GM20431 (cell line): ENCODE measurements around the gene BACH1.

ENCODE experiments used
- in situ Hi-C: fragments of 300-500 bp; cut with MseI, MboI; formaldehyde crosslinking; loops from one replicate; pipeline ENCODE4 v1.15.0; 2020; ENCODE audit warnings: low sequenced_read_pairs; ENCODE audit not compliant: unreplicated experiment

Gene BACH1

GRCh38 chr21:29311802-29312201, 13.1 kb downstream of the BACH1 start:
- in situ Hi-C loops = no loop called here

- in situ Hi-C loops = no loop called here
Observed at GRCh38 chr21:29312981-29313380, 14.3 kb downstream of the BACH1 start.

GRCh38 chr21:29313662-29314408, 15.1 kb downstream of the BACH1 start:
- in situ Hi-C loops = no loop called here

- in situ Hi-C loops = no loop called here
Observed at GRCh38 chr21:29315131-29315749, 16.5 kb downstream of the BACH1 start.

- in situ Hi-C loops = no loop called here
Observed at GRCh38 chr21:29316029-29316742, 17.5 kb downstream of the BACH1 start.

- in situ Hi-C loops = no loop called here
Observed at GRCh38 chr21:29316806-29317205, 18.1 kb downstream of the BACH1 start.

GRCh38 chr21:29318354-29318753, 19.6 kb downstream of the BACH1 start:
- in situ Hi-C loops = no loop called here

- in situ Hi-C loops = no loop called here
Observed at GRCh38 chr21:29320031-29320430, 21.3 kb downstream of the BACH1 start.

GRCh38 chr21:29321217-29321616, 22.5 kb downstream of the BACH1 start:
- in situ Hi-C loops = no loop called here

- in situ Hi-C loops = no loop called here
Observed at GRCh38 chr21:29321932-29322928, 23.5 kb downstream of the BACH1 start.

- in situ Hi-C loops = no loop called here
Observed at GRCh38 chr21:29323189-29323588, 24.5 kb downstream of the BACH1 start.

- in situ Hi-C loops = no loop called here
Observed at GRCh38 chr21:29326914-29327554, 28.3 kb downstream of the BACH1 start.

GRCh38 chr21:29329406-29329805, 30.7 kb downstream of the BACH1 start:
- in situ Hi-C loops = no loop called here

- in situ Hi-C loops = no loop called here
Observed at GRCh38 chr21:29330797-29331196, 32.1 kb downstream of the BACH1 start.

- in situ Hi-C loops = no loop called here
Observed at GRCh38 chr21:29332461-29333362, 34.0 kb downstream of the BACH1 start.

GRCh38 chr21:29333406-29333805, 34.7 kb downstream of the BACH1 start:
- in situ Hi-C loops = no loop called here

GRCh38 chr21:29334717-29335428, 36.2 kb downstream of the BACH1 start:
- in situ Hi-C loops = no loop called here

GRCh38 chr21:29335720-29336119, 37.0 kb downstream of the BACH1 start:
- in situ Hi-C loops = no loop called here
